Measurements from ENCODE around the gene TAOK1. TPM values are rescaled to one million over a fixed set of nuclear protein-coding genes. Genes with fewer than 3 reads are reported as not detected.

Gene TAOK1
- total and polyA plus RNA-seq, 9 of the 15 experiments (the other 6 are each of a cell fraction or from before 2014, with no cell fraction given) = 3.2 to 33.1 (median 16.5) TPM

DNA sequence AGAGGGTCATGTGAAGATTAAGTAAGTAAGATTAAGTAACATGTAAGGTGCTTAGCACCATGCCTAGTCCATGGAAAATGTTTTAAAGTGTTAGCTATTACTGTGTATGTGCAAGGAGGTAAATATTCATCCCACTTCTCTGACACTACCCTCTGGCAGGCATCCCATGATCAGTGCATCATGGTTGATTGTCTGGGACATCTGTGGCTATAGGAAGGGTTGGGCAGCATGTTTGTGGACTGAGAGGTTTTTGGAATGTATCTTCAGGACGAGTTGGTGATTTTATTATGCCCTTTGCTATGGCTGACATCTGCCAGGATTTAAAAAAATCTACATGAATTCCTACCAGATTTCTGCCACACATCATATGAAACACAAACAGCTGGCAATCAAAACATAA, 6.5 kb upstream of the TAOK1 start (continued):
- TF ChIP-seq HMG20A (CRISPR knock-in tag; conservative IDR thresholded peaks at IDR 0.05) (no peak), IFI16 (CRISPR knock-in tag; IDR thresholded peaks at IDR 0.05) (no peak), MEF2D (tag; conservative IDR thresholded peaks at IDR 0.05; ENCODE audit: low read depth) (no peak), HEY1 (CRISPR knock-in tag; IDR thresholded peaks at IDR 0.05; ENCODE audit: borderline replicate concordance) (no peak), ZNF217 (CRISPR knock-in tag; IDR thresholded peaks at IDR 0.05) (no peak)

DNA sequence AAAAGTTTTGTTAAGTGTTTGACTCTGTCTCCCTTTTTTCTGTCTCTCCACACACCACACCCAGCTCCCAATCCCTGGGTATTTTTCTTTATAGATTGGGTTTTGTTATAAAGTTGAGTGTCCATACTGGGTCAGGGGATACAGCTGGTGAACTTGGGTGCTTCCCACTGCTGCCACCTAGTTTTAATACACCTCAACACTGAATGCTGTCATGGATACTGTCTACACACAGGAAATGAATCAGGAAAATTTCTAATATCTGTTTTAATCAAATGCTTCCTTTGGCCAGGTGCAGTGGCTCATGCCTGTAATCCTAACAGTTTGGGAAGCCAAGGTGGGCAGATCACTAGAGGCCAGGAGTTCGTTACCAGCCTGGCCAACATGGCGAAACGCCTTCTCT, 5.3 kb upstream of the TAOK1 start:
- Histone ChIP-seq H3K4me2 (ENCODE audit: insufficient read depth, low read length) (no peak overlapping the region), H3K27me3 (ENCODE audit: control insufficient read depth in 2 of 2, insufficient read depth in 2 of 2, low read length in 2 of 2) (no peaks in the 10 kb centered on the region), H3K9me3 (replicated peaks; ENCODE audit: control insufficient read depth, insufficient read depth, low read depth, low read length) (no peaks in the 10 kb centered on the region), H3K79me2 (ENCODE audit: control insufficient read depth, insufficient read depth, low read length) (peaks cover 3% of the 10 kb centered on the region; the same call in 2 of the 3 replicates), H3K4me3 (no peak overlapping the region), H3K27ac (ENCODE audit: extremely low read depth, low read depth, low read length) (no peak overlapping the region), H3K4me1 (replicated peaks in 1 of 2; ENCODE audit: control insufficient read depth in 2 of 2, insufficient read depth in 2 of 2, low read length in 2 of 2) (peaks cover 4 to 9% of the 10 kb centered on the region in 2 experiments; a peak in 2 of 5 replicates), H3K9me1 (ENCODE audit: control insufficient read depth, insufficient read depth, low read length) (no peaks in the 10 kb centered on the region), H3K9ac (ENCODE audit: insufficient read depth in 1 of 2, low read depth in 2 of 2, low read length in 2 of 2) (no peak overlapping the region), H3K36me3 (ENCODE audit: control insufficient read depth, insufficient read depth, low read length) (no peaks in the 10 kb centered on the region), H2AFZ (ENCODE audit: low read depth, low read length) (no peak overlapping the region), H4K20me1 (replicated peaks; ENCODE audit: control insufficient read depth, insufficient read depth, low read length) (no peaks in the 10 kb centered on the region)
- ChIA-PET CTCF (ENCODE audit: low intra/inter-chr PET ratio) (no interaction called here), POLR2A (no interaction called here)
- FAIRE-seq = no peak
- no peak for DNase-seq (ENCODE audit: extremely low read depth in 1 of 4, low spot score in 3 of 4)
- TF ChIP-seq, protein P1, sequence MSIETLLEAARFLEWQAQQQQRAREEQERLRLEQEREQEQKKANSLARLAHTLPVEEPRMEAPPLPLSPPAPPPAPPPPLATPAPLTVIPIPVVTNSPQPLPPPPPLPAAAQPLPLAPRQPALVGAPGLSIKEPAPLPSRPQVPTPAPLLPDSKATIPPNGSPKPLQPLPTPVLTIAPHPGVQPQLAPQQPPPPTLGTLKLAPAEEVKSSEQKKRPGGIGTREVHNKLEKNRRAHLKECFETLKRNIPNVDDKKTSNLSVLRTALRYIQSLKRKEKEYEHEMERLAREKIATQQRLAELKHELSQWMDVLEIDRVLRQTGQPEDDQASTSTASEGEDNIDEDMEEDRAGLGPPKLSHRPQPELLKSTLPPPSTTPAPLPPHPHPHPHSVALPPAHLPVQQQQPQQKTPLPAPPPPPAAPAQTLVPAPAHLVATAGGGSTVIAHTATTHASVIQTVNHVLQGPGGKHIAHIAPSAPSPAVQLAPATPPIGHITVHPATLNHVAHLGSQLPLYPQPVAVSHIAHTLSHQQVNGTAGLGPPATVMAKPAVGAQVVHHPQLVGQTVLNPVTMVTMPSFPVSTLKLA (conservative IDR thresholded peaks at IDR 0.05) = no peak
- TF ChIP-seq ZNF121 (CRISPR knock-in tag; conservative IDR thresholded peaks at IDR 0.05) (no peak), HNRNPL (IDR thresholded peaks at IDR 0.05; ENCODE audit: low read depth, low read length) (no peak), NFATC3 (IDR thresholded peaks at IDR 0.05) (no peak), ZNF133 (CRISPR knock-in tag; IDR thresholded peaks at IDR 0.05) (no peak), STAT5B (CRISPR knock-in tag; IDR thresholded peaks at IDR 0.05) (no peak), BACH1 (tag; IDR thresholded peaks at IDR 0.05) (no peak), YY1 (IDR thresholded peaks at IDR 0.05; ENCODE audit: borderline replicate concordance in 1 of 3, control insufficient read depth in 1 of 3, extremely low read depth in 1 of 3, insufficient read depth in 3 of 3, insufficient read length in 1 of 3, insufficient replicate concordance in 2 of 3, low read depth in 1 of 3, low read length in 2 of 3) (no peak), TBP (optimal IDR thresholded peaks at IDR 0.05; ENCODE audit: low read depth, low read length) (no peak), ZNF717 (CRISPR knock-in tag; IDR thresholded peaks at IDR 0.05) (no peak), ARNT (IDR thresholded peaks at IDR 0.05) (no peak), BHLHE40 (IDR thresholded peaks at IDR 0.05; ENCODE audit: low read length) (no peak), ZFPM2 (CRISPR knock-in tag; IDR thresholded peaks at IDR 0.05) (no peak)
- no TSS peak for BruUV-seq (replicated peaks)
- WGBS (ENCODE audit: insufficient coverage, low coverage, missing lambda C conversion rate) = 97% methylated on average over 3 of the region's 3 CpGs
- in situ Hi-C loops (cut with MboI) = no loop called here
- ATAC-seq = no peak
- intact Hi-C loops (cut with micrococcal nuclease) = no loop called here

All from K562 (cell line).